ENCODE data around the gene TM4SF18. TPM values are rescaled to one million over a fixed set of nuclear protein-coding genes. Genes with fewer than 3 reads are reported as not detected.
"Not testable (repeated sequence)": the region's sequence is repeated elsewhere in the genome, so short reads cannot be mapped to it uniquely, and the experiment has no call there.

TM4SF18 gene
- total and polyA plus RNA-seq, 7 donors, result 1.8 to 7.7 (median 3.4) TPM

DNA sequence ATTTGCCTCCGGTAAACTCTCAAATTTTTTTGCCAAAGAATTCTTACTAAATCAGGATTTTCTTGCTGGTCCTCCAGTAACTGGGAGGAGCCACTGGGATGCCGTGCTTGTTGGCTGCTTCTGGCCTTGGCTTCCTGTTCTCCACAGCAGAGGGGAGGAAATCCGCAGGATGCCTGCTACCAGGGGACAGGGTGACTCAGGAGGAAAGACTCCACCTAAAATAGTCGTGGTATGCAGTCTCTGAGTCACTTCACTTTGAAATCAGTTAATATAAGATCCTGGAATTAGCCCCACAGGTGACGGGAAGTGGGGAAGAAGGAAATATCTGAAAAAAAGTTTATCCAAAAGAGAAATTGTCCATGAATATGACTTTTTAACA is 6.5 kb upstream of the TM4SF18 start:
- no peaks in the 10 kb centered on the region for H3K27me3 ChIP-seq (ENCODE audit: insufficient read depth in 3 of 3, low read length in 2 of 3)
- intact Hi-C loops (cut with DNase I), result no loop called here
- ATAC-seq, result peak; percentile 93 to 98 (median 96)
- no peaks in the 10 kb centered on the region for H3K36me3 ChIP-seq (ENCODE audit: insufficient read depth in 1 of 2, low read depth in 1 of 2)
- peak; percentile 85 for DNase-seq
- H3K4me3 ChIP-seq, result no peak overlapping the region
- H3K4me1 ChIP-seq, result peaks cover 9% of the 10 kb centered on the region
- no peaks in the 10 kb centered on the region for H3K9me3 ChIP-seq
- H3K27ac ChIP-seq, result peak overlapping the region; percentile 71
- TF ChIP-seq, protein P1, sequence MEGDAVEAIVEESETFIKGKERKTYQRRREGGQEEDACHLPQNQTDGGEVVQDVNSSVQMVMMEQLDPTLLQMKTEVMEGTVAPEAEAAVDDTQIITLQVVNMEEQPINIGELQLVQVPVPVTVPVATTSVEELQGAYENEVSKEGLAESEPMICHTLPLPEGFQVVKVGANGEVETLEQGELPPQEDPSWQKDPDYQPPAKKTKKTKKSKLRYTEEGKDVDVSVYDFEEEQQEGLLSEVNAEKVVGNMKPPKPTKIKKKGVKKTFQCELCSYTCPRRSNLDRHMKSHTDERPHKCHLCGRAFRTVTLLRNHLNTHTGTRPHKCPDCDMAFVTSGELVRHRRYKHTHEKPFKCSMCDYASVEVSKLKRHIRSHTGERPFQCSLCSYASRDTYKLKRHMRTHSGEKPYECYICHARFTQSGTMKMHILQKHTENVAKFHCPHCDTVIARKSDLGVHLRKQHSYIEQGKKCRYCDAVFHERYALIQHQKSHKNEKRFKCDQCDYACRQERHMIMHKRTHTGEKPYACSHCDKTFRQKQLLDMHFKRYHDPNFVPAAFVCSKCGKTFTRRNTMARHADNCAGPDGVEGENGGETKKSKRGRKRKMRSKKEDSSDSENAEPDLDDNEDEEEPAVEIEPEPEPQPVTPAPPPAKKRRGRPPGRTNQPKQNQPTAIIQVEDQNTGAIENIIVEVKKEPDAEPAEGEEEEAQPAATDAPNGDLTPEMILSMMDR (IDR thresholded peaks at IDR 0.05), result no peak
- 5 to 10% (median 9%) methylated on average over 5 of the region's 5 CpGs for WGBS, 3 donors

DNA sequence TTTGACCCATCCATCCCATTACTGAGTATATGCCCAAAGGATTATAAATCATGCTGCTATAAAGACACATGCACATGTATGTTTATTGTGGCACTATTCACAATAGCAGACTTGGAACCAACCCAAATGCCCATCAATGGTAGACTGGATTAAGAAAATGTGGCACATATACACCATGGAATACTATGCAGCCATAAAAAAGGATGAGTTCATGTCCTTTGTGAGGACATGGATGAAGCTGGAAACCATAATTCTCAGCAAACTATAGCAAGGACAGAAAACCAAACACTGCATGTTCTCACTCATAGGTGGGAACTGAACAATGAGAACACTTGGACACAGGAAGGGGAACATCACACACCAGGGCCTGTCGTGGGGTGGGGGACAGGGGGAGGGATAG is 4.0 kb upstream of the TM4SF18 start:
- peak overlapping the region; percentile 24 for H3K27ac ChIP-seq
- H3K27me3 ChIP-seq (ENCODE audit: insufficient read depth in 3 of 3, low read length in 2 of 3); H3K36me3 ChIP-seq (ENCODE audit: insufficient read depth in 1 of 2, low read depth in 1 of 2); H3K4me3 ChIP-seq; ATAC-seq; H3K9me3 ChIP-seq; DNase-seq; intact Hi-C loops (cut with DNase I); H3K4me1 ChIP-seq: not testable (repeated sequence)
- 69 to 80% (median 75%) methylated on average over 1 of the region's 1 CpG for WGBS, 3 donors

DNA sequence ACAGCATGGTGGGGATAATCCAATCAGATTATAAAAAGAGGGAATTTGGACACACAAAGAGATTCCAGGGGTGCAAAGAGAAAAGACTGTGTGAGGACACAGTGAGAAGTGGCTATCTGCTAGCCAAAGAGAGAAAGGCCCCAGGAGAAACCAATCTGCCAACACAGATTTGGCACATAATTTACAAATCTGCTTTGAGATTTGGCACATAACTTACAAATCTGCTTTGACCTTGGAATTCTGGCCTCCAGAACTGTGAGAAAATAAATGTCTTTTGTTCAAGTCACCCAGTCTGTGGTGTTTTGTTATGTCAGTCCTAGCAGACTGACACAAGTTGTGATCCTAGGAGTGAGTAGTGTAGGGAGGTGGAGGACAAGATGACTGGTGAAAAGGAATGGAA is 3.5 kb upstream of the TM4SF18 start:
- DNase-seq (no peak), ATAC-seq (no peak)
- peaks cover 9% of the 10 kb centered on the region for H3K4me1 ChIP-seq
- TF ChIP-seq, protein P1 (IDR thresholded peaks at IDR 0.05), result no peak
- no peaks in the 10 kb centered on the region for H3K27me3 ChIP-seq (ENCODE audit: insufficient read depth in 3 of 3, low read length in 2 of 3)
- H3K27ac ChIP-seq, result peak overlapping the region; percentile 24
- H3K4me3 ChIP-seq, result no peak overlapping the region
- intact Hi-C loops (cut with DNase I), result no loop called here
- H3K9me3 ChIP-seq, result no peaks in the 10 kb centered on the region
- H3K36me3 ChIP-seq (ENCODE audit: insufficient read depth in 1 of 2, low read depth in 1 of 2), result no peaks in the 10 kb centered on the region

DNA sequence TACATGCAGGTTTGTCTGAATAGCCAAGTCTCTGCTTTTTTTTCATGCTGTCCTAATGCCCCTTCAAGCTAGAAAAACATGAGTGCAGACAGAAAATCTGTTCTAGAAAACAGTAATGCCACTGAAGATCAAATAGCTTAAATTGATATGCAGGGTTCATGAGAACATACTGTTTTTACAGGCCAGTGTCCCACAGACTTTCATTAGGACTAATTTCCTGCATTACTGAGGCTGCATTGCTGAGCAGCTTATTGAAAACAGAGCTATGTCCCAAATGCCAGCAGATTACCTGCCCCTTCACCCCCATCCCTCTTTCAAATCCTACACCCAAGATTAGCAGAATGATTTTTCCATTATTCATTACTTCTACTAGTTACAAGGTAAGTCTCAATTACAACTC is 665 bp downstream of the TM4SF18 start:
- Histone ChIP-seq H3K36me3 (ENCODE audit: insufficient read depth in 1 of 2, low read depth in 1 of 2) (no peaks in the 10 kb centered on the region), H3K4me1 (no peaks in the 10 kb centered on the region), H3K4me3 (peak overlapping the region; percentile 50), H3K27ac (peak overlapping the region; percentile 51), H3K27me3 (ENCODE audit: insufficient read depth in 3 of 3, low read length in 2 of 3) (no peaks in the 10 kb centered on the region), H3K9me3 (no peaks in the 10 kb centered on the region)
- TF ChIP-seq, protein P1 (IDR thresholded peaks at IDR 0.05), result no peak
- no peak for ATAC-seq
- intact Hi-C loops (cut with DNase I), result no loop called here
- DNase-seq, result no peak

DNA sequence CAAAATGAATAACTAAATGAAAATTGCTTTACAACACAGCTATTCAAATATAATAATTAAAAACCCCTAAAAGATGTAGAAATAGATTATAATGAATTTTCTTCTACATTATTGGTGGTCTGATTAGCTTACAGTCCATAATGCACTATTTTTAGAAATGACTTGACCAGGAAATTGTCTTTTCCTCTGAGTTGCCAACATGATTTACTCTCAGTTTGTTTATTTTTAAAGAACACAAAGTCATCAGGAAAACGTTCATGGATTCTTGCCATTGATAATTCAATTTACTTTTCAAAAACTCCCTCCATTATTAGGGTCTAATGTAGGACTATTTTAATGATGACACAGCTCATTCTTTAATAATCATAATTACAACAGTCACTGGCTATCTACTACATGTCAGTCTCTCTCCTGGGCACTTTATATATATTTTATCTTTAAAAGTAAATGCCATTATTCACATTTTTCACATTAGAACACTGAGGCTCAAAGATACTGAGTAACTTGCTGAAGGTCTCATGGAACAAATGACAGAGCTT is 1.1 kb downstream of the TM4SF18 start:
- DNase-seq (no peak), ATAC-seq (no peak)
- TF ChIP-seq, protein P1 (IDR thresholded peaks at IDR 0.05), result no peak
- H3K4me1 ChIP-seq, result no peaks in the 10 kb centered on the region
- no peaks in the 10 kb centered on the region for H3K27me3 ChIP-seq (ENCODE audit: insufficient read depth in 3 of 3, low read length in 2 of 3)
- peak overlapping the region; percentile 50 for H3K4me3 ChIP-seq
- intact Hi-C loops (cut with DNase I), result no loop called here
- H3K9me3 ChIP-seq, result no peaks in the 10 kb centered on the region
- H3K36me3 ChIP-seq (ENCODE audit: insufficient read depth in 1 of 2, low read depth in 1 of 2), result no peaks in the 10 kb centered on the region
- peak overlapping the region; percentile 51 for H3K27ac ChIP-seq
- 0 to 4% (median 1%) methylated on average over 1 of the region's 1 CpG for WGBS, 3 donors

Data from psoas muscle (tissue), 8 donors.